ENCODE measurements around the gene DKKL1. TPM values are rescaled to one million over a fixed set of nuclear protein-coding genes. Genes with fewer than 3 reads are reported as not detected.

The DKKL1 gene
- total RNA-seq = 2.2 and 2.9 TPM in 2 replicates
- 4.0 and 6.0 TPM in 2 replicates for polyA plus RNA-seq

GRCh38 chr19:49363268-49364082, at the start of gene DKKL1:
Gene DKKL1, plus strand, starts transcription at chr19:49363877. Its CDS starts 122 bp downstream, at chr19:49363999.
- TF ChIP-seq CTCF (IDR thresholded peaks at IDR 0.05; ENCODE audit: poor library complexity) (peak; percentile 12), EZH2 (IDR thresholded peaks at IDR 0.05; ENCODE audit: borderline replicate concordance) (no peak)
- DNase-seq (ENCODE audit: low spot score) = peak; percentile 98
- peak within 1 kb of the TSS; percentile 75 for H3K4me2 ChIP-seq
- 4% methylated on average over 46 of the region's 46 CpGs for WGBS (ENCODE audit: low lambda C conversion rate, missing lambda C conversion rate)
- no peaks in the 10 kb centered on the region for H3K9me3 ChIP-seq (ENCODE audit: low read depth)
- H3K36me3 ChIP-seq (replicated peaks; ENCODE audit: insufficient read depth, low read depth) = no peaks in the 10 kb centered on the region
- no peaks in the 10 kb centered on the region for H4K20me1 ChIP-seq (ENCODE audit: insufficient read depth, poor library complexity, severe bottlenecking)
- peak within 1 kb of the TSS; percentile 49 for H2AFZ ChIP-seq
- no peaks in the 10 kb centered on the region for H3K4me1 ChIP-seq (ENCODE audit: insufficient read depth)
- H3K79me2 ChIP-seq = peaks cover 35% of the 10 kb centered on the region
- no peaks in the 10 kb centered on the region for H3K9me2 ChIP-seq (replicated peaks; ENCODE audit: insufficient read depth)
- H3K27me3 ChIP-seq = no peaks in the 10 kb centered on the region
- peak within 1 kb of the TSS; percentile 98 for H3K27ac ChIP-seq
- peak within 1 kb of the TSS; percentile 95 for H3K4me3 ChIP-seq

- Histone ChIP-seq H3K36me3 (replicated peaks; ENCODE audit: insufficient read depth, low read depth) (no peaks in the 10 kb centered on the region), H3K27ac (no peak overlapping the region), H3K9me3 (ENCODE audit: low read depth) (peaks cover 5% of the 10 kb centered on the region), H3K4me2 (no peak overlapping the region), H3K9me2 (replicated peaks; ENCODE audit: insufficient read depth) (no peaks in the 10 kb centered on the region), H2AFZ (no peak overlapping the region), H3K27me3 (no peaks in the 10 kb centered on the region), H4K20me1 (ENCODE audit: insufficient read depth, poor library complexity, severe bottlenecking) (no peaks in the 10 kb centered on the region), H3K79me2 (no peaks in the 10 kb centered on the region), H3K4me3 (no peak overlapping the region), H3K4me1 (ENCODE audit: insufficient read depth) (no peaks in the 10 kb centered on the region)
- no peak for TF ChIP-seq EZH2 (IDR thresholded peaks at IDR 0.05; ENCODE audit: borderline replicate concordance)
- no peak for TF ChIP-seq EZH2phosphoT487 (IDR thresholded peaks at IDR 0.05; ENCODE audit: low read depth, severe bottlenecking, unreplicated experiment)
- TF ChIP-seq CTCF (IDR thresholded peaks at IDR 0.05; ENCODE audit: poor library complexity) = no peak
- DNase-seq (ENCODE audit: low spot score) = no peak
- WGBS (ENCODE audit: low lambda C conversion rate, missing lambda C conversion rate) = 74% methylated on average over 1 of the region's 1 CpG
These were observed 48.6 kb upstream of the DKKL1 start for GRCh38 chr19:49315111-49315510.

GRCh38 chr19:49316284-49316683, 47.4 kb upstream of the DKKL1 start:
- Histone ChIP-seq H3K4me3 (no peak overlapping the region), H3K36me3 (replicated peaks; ENCODE audit: insufficient read depth, low read depth) (no peaks in the 10 kb centered on the region), H3K27me3 (no peaks in the 10 kb centered on the region), H3K9me2 (replicated peaks; ENCODE audit: insufficient read depth) (no peaks in the 10 kb centered on the region), H4K20me1 (ENCODE audit: insufficient read depth, poor library complexity, severe bottlenecking) (no peaks in the 10 kb centered on the region), H3K4me1 (ENCODE audit: insufficient read depth) (no peaks in the 10 kb centered on the region), H3K4me2 (no peak overlapping the region), H3K9me3 (ENCODE audit: low read depth) (peaks cover 5% of the 10 kb centered on the region), H3K79me2 (no peaks in the 10 kb centered on the region), H2AFZ (no peak overlapping the region), H3K27ac (no peak overlapping the region)
- no peak for DNase-seq (ENCODE audit: low spot score)
- TF ChIP-seq EZH2 (IDR thresholded peaks at IDR 0.05; ENCODE audit: borderline replicate concordance) (no peak), EZH2phosphoT487 (IDR thresholded peaks at IDR 0.05; ENCODE audit: low read depth, severe bottlenecking, unreplicated experiment) (no peak), CTCF (IDR thresholded peaks at IDR 0.05; ENCODE audit: poor library complexity) (no peak)
